ENCODE data around the gene KCNMA1. TPM values are rescaled to one million over a fixed set of nuclear protein-coding genes. Genes with fewer than 3 reads are reported as not detected.

The KCNMA1 gene
- total and polyA plus RNA-seq, 10 of the 15 experiments (the other 5 are each of a cell fraction or from before 2014, with no cell fraction given), result 8.5 to 77.0 (median 21.3) TPM

- ChIA-PET SMC1A (ENCODE audit: uncharacterized antibody, unreplicated experiment) (interaction anchor here (1.0 to 4.0 kb wide), 16 partner anchors 8 to 246 kb away, joined by 3 to 31 read pairs (median 4); no protein-coding TSS in a partner anchor), CTCF (interaction anchor here (1.0 to 2.0 kb wide), 5 partner anchors 10 to 218 kb away, joined by 3 to 8 read pairs (median 7); no protein-coding TSS in a partner anchor), POLR2A (interaction anchor here (0.6 to 1.8 kb wide), 6 partner anchors 10 to 85 kb away, joined by 3 to 8 read pairs (median 3); no protein-coding TSS in a partner anchor), RAD21 (ENCODE audit: unreplicated experiment) (interaction anchor here (0.6 to 2.3 kb wide), 16 partner anchors 8 to 320 kb away, joined by 3 to 14 read pairs (median 4); no protein-coding TSS in a partner anchor)
- H3K4me2 ChIP-seq (ENCODE audit: control insufficient read depth, insufficient read depth), result no peak overlapping the region
- H3K27me3 ChIP-seq (replicated peaks in 1 of 2; ENCODE audit: control insufficient read depth in 2 of 2, insufficient read depth in 2 of 2, low read length in 1 of 2), result no peaks in the 10 kb centered on the region
- no peak for FAIRE-seq
- no peaks in the 10 kb centered on the region for H3K9me3 ChIP-seq (replicated peaks; ENCODE audit: control insufficient read depth, insufficient read depth, low read length)
- no TSS peak for BruUV-seq (replicated peaks)
- no peak overlapping the region for H3K9ac ChIP-seq (ENCODE audit: control insufficient read depth, insufficient read depth, low read length)
- no peak for ATAC-seq
- DNase-seq (ENCODE audit: low read depth, low spot score), result no peak
- no peak overlapping the region for H3K27ac ChIP-seq (ENCODE audit: control insufficient read depth, insufficient read depth)
- peaks cover 14% of the 10 kb centered on the region for H3K4me1 ChIP-seq (ENCODE audit: control insufficient read depth, insufficient read depth, low read length)
- in situ Hi-C loops (cut with MboI) (no loop called here), intact Hi-C loops (cut with micrococcal nuclease; ENCODE audit: unreplicated experiment) (loop anchor here (5.0 kb wide), 3 partner anchors 85 to 320 kb away; no protein-coding TSS in a partner anchor)
- no peaks in the 10 kb centered on the region for H4K20me1 ChIP-seq (ENCODE audit: control insufficient read depth, insufficient read depth)
- no peak for TF ChIP-seq POLR2AphosphoS5 (IDR thresholded peaks at IDR 0.05; ENCODE audit: low read length)
- TF ChIP-seq RB1 (IDR thresholded peaks at IDR 0.05; ENCODE audit: borderline replicate concordance), result no peak
- TF ChIP-seq RCOR1 (conservative IDR thresholded peaks at IDR 0.05; ENCODE audit: low read depth, low read length), result no peak
- TF ChIP-seq HDGF (IDR thresholded peaks at IDR 0.05), result no peak
- WGBS (ENCODE audit: insufficient coverage, insufficient replicate concordance, low lambda C conversion rate, missing lambda C conversion rate), result 21% methylated on average over 4 of the region's 4 CpGs
- no peak overlapping the region for H3K4me3 ChIP-seq
- H3K79me2 ChIP-seq (ENCODE audit: control insufficient read depth, insufficient read depth, low read length), result no peaks in the 10 kb centered on the region
- no peak overlapping the region for H2AFZ ChIP-seq (ENCODE audit: control insufficient read depth, low read depth, low read length)
- H3K36me3 ChIP-seq (ENCODE audit: control insufficient read depth in 2 of 2, insufficient read depth in 2 of 2, low read length in 1 of 2), result no peaks in the 10 kb centered on the region
These were observed 145.1 kb downstream of the KCNMA1 start for GRCh38 chr10:77492368-77492994.

GRCh38 chr10:77490534-77491314 lies 146.9 kb downstream of the KCNMA1 start:
- 21% methylated on average over 6 of the region's 6 CpGs for WGBS (ENCODE audit: insufficient coverage, insufficient replicate concordance, low lambda C conversion rate, missing lambda C conversion rate)
- POLR2A ChIA-PET, result no interaction called here
- ATAC-seq, result no peak
- RAD21 ChIA-PET (ENCODE audit: unreplicated experiment), result interaction anchor here (1.0 to 2.3 kb wide), 2 partner anchors 88 to 150 kb away, joined by 3 to 14 read pairs; no protein-coding TSS in a partner anchor
- CTCF ChIA-PET, result interaction anchor here (1.5 to 1.6 kb wide), 2 partner anchors 12 to 118 kb away, joined by 4 to 6 read pairs; no protein-coding TSS in a partner anchor
- no peak for FAIRE-seq
- H3K4me3 ChIP-seq, result no peak overlapping the region
- no peaks in the 10 kb centered on the region for H3K79me2 ChIP-seq (ENCODE audit: control insufficient read depth, insufficient read depth, low read length)
- intact Hi-C loops (cut with micrococcal nuclease; ENCODE audit: unreplicated experiment), result loop anchor here (5.0 kb wide), 3 partner anchors 83 to 318 kb away; no protein-coding TSS in a partner anchor
- SMC1A ChIA-PET (ENCODE audit: uncharacterized antibody, unreplicated experiment), result interaction anchor here (0.6 to 2.3 kb wide), 4 partner anchors 10 to 41 kb away, joined by 3 to 14 read pairs (median 8); no protein-coding TSS in a partner anchor
- H3K27me3 ChIP-seq (replicated peaks in 1 of 2; ENCODE audit: control insufficient read depth in 2 of 2, insufficient read depth in 2 of 2, low read length in 1 of 2), result no peaks in the 10 kb centered on the region
- no peaks in the 10 kb centered on the region for H3K9me3 ChIP-seq (replicated peaks; ENCODE audit: control insufficient read depth, insufficient read depth, low read length)
- no peak for DNase-seq (ENCODE audit: low read depth, low spot score)
- no peak overlapping the region for H2AFZ ChIP-seq (ENCODE audit: control insufficient read depth, low read depth, low read length)
- no peak overlapping the region for H3K4me2 ChIP-seq (ENCODE audit: control insufficient read depth, insufficient read depth)
- BruUV-seq (replicated peaks), result no TSS peak
- H3K36me3 ChIP-seq (ENCODE audit: control insufficient read depth in 2 of 2, insufficient read depth in 2 of 2, low read length in 1 of 2), result no peaks in the 10 kb centered on the region
- H3K9ac ChIP-seq (ENCODE audit: control insufficient read depth, insufficient read depth, low read length), result no peak overlapping the region
- peaks cover 14% of the 10 kb centered on the region for H3K4me1 ChIP-seq (ENCODE audit: control insufficient read depth, insufficient read depth, low read length)
- H3K27ac ChIP-seq (ENCODE audit: control insufficient read depth, insufficient read depth), result no peak overlapping the region
- H4K20me1 ChIP-seq (ENCODE audit: control insufficient read depth, insufficient read depth), result no peaks in the 10 kb centered on the region
- in situ Hi-C loops (cut with MboI), result no loop called here
- TF ChIP-seq HSF1 (IDR thresholded peaks at IDR 0.05; ENCODE audit: low read depth, low read length) (no peak), CBX5 (IDR thresholded peaks at IDR 0.05; ENCODE audit: low read depth) (no peak), CHD2 (IDR thresholded peaks at IDR 0.05; ENCODE audit: borderline replicate concordance, low read depth, low read length) (no peak), NR2C2 (IDR thresholded peaks at IDR 0.05; ENCODE audit: borderline replicate concordance, control insufficient read depth, insufficient read length, low read depth) (no peak), CTCF (IDR thresholded peaks at IDR 0.05 in 2 of 3, conservative IDR thresholded peaks at IDR 0.05 in 1 of 3; ENCODE audit: control insufficient read depth in 2 of 3, extremely low read depth in 1 of 3, insufficient read depth in 1 of 3, low read depth in 3 of 3, low read length in 3 of 3) (no peak), ASH2L (IDR thresholded peaks at IDR 0.05; ENCODE audit: borderline replicate concordance, low read depth) (no peak)
